Measurements from ENCODE around the gene HOXD4. TPM values are rescaled to one million over a fixed set of nuclear protein-coding genes. Genes with fewer than 3 reads are reported as not detected.

Gene HOXD4
- total RNA-seq, 1 donor from 2014 or later = not detected

- no peak for ATAC-seq (ENCODE audit: low read depth)
- no peak for DNase-seq
- peak overlapping the region; percentile 44 for H3K4me3 Mint-ChIP-seq
- no peak overlapping the region for H3K27ac Mint-ChIP-seq
- peaks cover 7% of the 10 kb centered on the region for H3K9me3 Mint-ChIP-seq
- intact Hi-C loops (cut with micrococcal nuclease) = loop anchor here (10.0 kb wide), 1 partner anchor 1802 kb away; the partner anchor contains the start of gene SP9
- TF ChIP-seq, protein P1, sequence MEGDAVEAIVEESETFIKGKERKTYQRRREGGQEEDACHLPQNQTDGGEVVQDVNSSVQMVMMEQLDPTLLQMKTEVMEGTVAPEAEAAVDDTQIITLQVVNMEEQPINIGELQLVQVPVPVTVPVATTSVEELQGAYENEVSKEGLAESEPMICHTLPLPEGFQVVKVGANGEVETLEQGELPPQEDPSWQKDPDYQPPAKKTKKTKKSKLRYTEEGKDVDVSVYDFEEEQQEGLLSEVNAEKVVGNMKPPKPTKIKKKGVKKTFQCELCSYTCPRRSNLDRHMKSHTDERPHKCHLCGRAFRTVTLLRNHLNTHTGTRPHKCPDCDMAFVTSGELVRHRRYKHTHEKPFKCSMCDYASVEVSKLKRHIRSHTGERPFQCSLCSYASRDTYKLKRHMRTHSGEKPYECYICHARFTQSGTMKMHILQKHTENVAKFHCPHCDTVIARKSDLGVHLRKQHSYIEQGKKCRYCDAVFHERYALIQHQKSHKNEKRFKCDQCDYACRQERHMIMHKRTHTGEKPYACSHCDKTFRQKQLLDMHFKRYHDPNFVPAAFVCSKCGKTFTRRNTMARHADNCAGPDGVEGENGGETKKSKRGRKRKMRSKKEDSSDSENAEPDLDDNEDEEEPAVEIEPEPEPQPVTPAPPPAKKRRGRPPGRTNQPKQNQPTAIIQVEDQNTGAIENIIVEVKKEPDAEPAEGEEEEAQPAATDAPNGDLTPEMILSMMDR (IDR thresholded peaks at IDR 0.05) = no peak
- POLR2A ChIA-PET = no interaction called here
- peaks cover 79% of the 10 kb centered on the region for H3K27me3 Mint-ChIP-seq
- H3K36me3 Mint-ChIP-seq (ENCODE audit: low read depth) = no peaks in the 10 kb centered on the region
- peaks cover 31% of the 10 kb centered on the region for H3K4me1 Mint-ChIP-seq
- CTCF ChIA-PET = interaction anchor here (0.6 kb wide), 1 partner anchor 9 kb away, joined by 3 read pairs; no protein-coding TSS in a partner anchor
Measured at GRCh38 chr2:176136374-176137251, 14.7 kb upstream of the HOXD4 start.

GRCh38 chr2:176137252-176137580 lies 14.1 kb upstream of the HOXD4 start:
- Mint-ChIP-seq H3K4me3 (no peak overlapping the region), H3K36me3 (ENCODE audit: low read depth) (no peaks in the 10 kb centered on the region), H3K4me1 (peaks cover 28% of the 10 kb centered on the region), H3K9me3 (peaks cover 7% of the 10 kb centered on the region), H3K27ac (no peak overlapping the region), H3K27me3 (peaks cover 81% of the 10 kb centered on the region)
- ATAC-seq (ENCODE audit: low read depth) = no peak
- CTCF ChIA-PET = no interaction called here
- TF ChIP-seq, protein P1 (IDR thresholded peaks at IDR 0.05) = no peak
- DNase-seq = no peak
- intact Hi-C loops (cut with micrococcal nuclease) = loop anchor here (10.0 kb wide), 1 partner anchor 1802 kb away; the partner anchor contains the start of gene SP9
- POLR2A ChIA-PET = no interaction called here

DNA sequence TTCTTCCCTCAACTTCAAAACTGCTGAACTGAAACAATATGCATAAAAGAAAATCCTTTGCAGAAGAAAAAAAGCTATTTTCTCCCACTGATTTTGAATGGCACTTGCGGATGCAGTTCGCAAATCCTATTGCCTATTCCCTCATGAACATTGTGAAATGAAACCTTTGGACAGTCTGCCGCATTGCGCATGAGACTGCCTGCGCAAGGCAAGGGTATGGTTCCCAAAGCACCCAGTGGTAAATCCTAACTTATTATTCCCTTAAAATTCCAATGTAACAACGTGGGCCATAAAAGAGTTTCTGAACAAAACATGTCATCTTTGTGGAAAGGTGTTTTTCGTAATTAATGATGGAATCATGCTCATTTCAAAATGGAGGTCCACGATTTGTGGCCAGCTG lies 13.4 kb upstream of the HOXD4 start:
- CTCF ChIA-PET = no interaction called here
- intact Hi-C loops (cut with micrococcal nuclease) = loop anchor here (10.0 kb wide), 1 partner anchor 1803 kb away; the partner anchor contains the start of gene SP9
- TF ChIP-seq, protein P1 (IDR thresholded peaks at IDR 0.05) = no peak
- H3K9me3 Mint-ChIP-seq = peaks cover 7% of the 10 kb centered on the region
- H3K36me3 Mint-ChIP-seq (ENCODE audit: low read depth) = no peaks in the 10 kb centered on the region
- POLR2A ChIA-PET = no interaction called here
- H3K4me3 Mint-ChIP-seq = no peak overlapping the region
- H3K27ac Mint-ChIP-seq = no peak overlapping the region
- peaks cover 23% of the 10 kb centered on the region for H3K4me1 Mint-ChIP-seq
- peaks cover 79% of the 10 kb centered on the region for H3K27me3 Mint-ChIP-seq
- DNase-seq (no peak), ATAC-seq (ENCODE audit: low read depth) (no peak)

- ATAC-seq (ENCODE audit: low read depth) (no peak), DNase-seq (no peak)
- TF ChIP-seq, protein P1 (IDR thresholded peaks at IDR 0.05) = no peak
- Mint-ChIP-seq H3K27ac (peak overlapping the region; percentile 32), H3K4me3 (no peak overlapping the region), H3K9me3 (peaks cover 7% of the 10 kb centered on the region), H3K4me1 (peaks cover 22% of the 10 kb centered on the region), H3K36me3 (ENCODE audit: low read depth) (no peaks in the 10 kb centered on the region), H3K27me3 (peaks cover 79% of the 10 kb centered on the region)
- intact Hi-C loops (cut with micrococcal nuclease) = loop anchor here (10.0 kb wide), 1 partner anchor 1804 kb away; the partner anchor contains the start of gene SP9
- ChIA-PET CTCF (interaction anchor here (1.6 kb wide), 1 partner anchor 11 kb away, joined by 9 read pairs; no protein-coding TSS in a partner anchor), POLR2A (no interaction called here)
Measured at GRCh38 chr2:176138526-176138922, 12.8 kb upstream of the HOXD4 start.

DNA sequence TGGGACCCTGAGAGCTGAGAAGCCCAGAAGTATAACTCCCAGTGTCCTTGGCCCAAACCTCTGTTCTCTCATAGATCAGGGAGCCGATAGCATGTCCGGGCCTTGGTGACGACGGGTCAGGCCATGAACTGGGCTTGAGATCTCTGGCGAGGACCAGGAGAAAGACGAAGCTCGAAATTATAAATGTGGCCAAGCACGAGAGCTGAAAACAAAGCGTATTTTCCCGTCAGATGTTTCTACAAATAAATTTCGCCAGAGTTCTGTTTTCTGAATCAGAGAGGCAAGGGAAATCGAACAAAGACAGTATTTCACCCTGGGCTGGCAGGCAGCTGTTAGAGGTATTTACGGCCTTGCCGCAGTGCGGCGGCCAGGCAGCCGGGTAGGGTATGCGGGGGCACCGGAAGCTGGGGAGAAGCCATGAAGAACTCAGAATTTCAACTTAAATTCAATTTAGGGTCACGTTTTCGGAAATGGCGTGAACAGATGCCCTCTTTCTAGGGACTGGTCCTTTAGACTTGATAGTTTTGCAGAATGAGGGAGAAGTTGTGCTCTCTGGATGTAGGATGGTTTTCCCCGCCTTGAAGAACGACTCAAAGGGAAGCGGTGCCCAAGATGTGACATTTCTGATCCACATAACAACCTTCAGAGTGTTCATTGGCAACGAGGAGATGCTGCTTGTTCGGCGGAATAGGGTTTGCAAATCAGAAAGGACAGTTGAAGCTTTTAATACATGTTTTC lies 12.3 kb upstream of the HOXD4 start:
- DNase-seq (no peak), ATAC-seq (ENCODE audit: low read depth) (no peak)
- Mint-ChIP-seq H3K27ac (no peak overlapping the region), H3K36me3 (ENCODE audit: low read depth) (no peaks in the 10 kb centered on the region), H3K4me3 (no peak overlapping the region), H3K27me3 (peaks cover 80% of the 10 kb centered on the region), H3K4me1 (peaks cover 22% of the 10 kb centered on the region), H3K9me3 (peaks cover 7% of the 10 kb centered on the region)
- POLR2A ChIA-PET = no interaction called here
- intact Hi-C loops (cut with micrococcal nuclease) = loop anchor here (10.0 kb wide), 1 partner anchor 1804 kb away; the partner anchor contains the start of gene SP9
- CTCF ChIA-PET = interaction anchor here (1.6 to 3.0 kb wide), 2 partner anchors 12 to 415 kb away, joined by 9 to 15 read pairs; no protein-coding TSS in a partner anchor
- TF ChIP-seq, protein P1 (IDR thresholded peaks at IDR 0.05) = no peak
